Osteocyte (in vitro differentiated cells): ENCODE data around the gene SEC22A. TPM values are rescaled to one million over a fixed set of nuclear protein-coding genes. Genes with fewer than 3 reads are reported as not detected.

Source experiments
- DNase-seq: peaks from one replicate; pipeline ENCODE4 v3.0.0; 2021; ENCODE audit warnings: mixed read lengths; ENCODE audit not compliant: unreplicated experiment; ENCODE audit errors: extremely low spot score
- H3K27ac Mint-ChIP-seq: one replicate; pipeline ENCODE4 v1.8.0; 2021; ENCODE audit warnings: mild to moderate bottlenecking, mixed read lengths; ENCODE audit not compliant: unreplicated experiment
- H3K27me3 Mint-ChIP-seq: one replicate; pipeline ENCODE4 v1.8.0; 2021; ENCODE audit warnings: mixed read lengths; ENCODE audit not compliant: unreplicated experiment
- H3K36me3 Mint-ChIP-seq: one replicate; pipeline ENCODE4 v1.8.0; 2021; ENCODE audit warnings: mixed read lengths; ENCODE audit not compliant: unreplicated experiment
- H3K4me1 Mint-ChIP-seq: one replicate; pipeline ENCODE4 v1.8.0; 2021; ENCODE audit warnings: mixed read lengths; ENCODE audit not compliant: unreplicated experiment
- H3K4me3 Mint-ChIP-seq: one replicate; pipeline ENCODE4 v1.8.0; 2021; ENCODE audit warnings: mild to moderate bottlenecking, moderate library complexity, mixed read lengths; ENCODE audit not compliant: unreplicated experiment
- H3K9me3 Mint-ChIP-seq: one replicate; pipeline ENCODE4 v1.8.0; 2021; ENCODE audit warnings: mixed read lengths; ENCODE audit not compliant: unreplicated experiment
- total RNA-seq: library from RNA; stranded (reverse); gene quantifications from 2 replicates; pipeline ENCODE4 v1.2.1, GENCODE V29; 2021
- TF ChIP-seq, protein P1 (sequence below): fragments of 200-600 bp; sonication (generic); IDR thresholded peaks from 2 replicates; pipeline ENCODE4 v1.5.0; 2021; ENCODE audit warnings: antibody characterized with exemption, mild to moderate bottlenecking, moderate library complexity

Gene SEC22A
- total RNA-seq, 1 donor from 2014 or later, result 19.1 TPM

DNA sequence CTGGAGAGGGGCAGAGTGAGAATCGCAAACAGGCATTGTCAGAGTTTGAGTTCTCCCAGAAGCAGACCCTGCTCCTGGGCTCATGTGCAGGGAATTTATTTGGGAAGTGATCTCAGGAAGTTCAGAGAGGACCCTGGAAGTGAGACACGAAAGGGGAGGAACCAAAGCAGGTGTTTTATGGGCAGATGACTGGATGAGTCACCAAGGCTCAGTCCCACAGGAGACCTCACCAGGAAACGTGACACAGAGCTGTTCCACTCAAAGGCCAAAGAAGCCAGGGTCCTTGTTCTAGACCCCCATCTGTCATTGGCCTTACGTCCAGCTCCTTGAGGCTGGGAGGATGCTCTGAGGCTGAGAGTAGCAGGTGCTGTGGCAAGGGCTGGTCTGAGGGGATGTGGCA, 43.4 kb upstream of the SEC22A start:
- no peaks in the 10 kb centered on the region for H3K27me3 Mint-ChIP-seq
- H3K9me3 Mint-ChIP-seq, result no peaks in the 10 kb centered on the region
- TF ChIP-seq, protein P1, sequence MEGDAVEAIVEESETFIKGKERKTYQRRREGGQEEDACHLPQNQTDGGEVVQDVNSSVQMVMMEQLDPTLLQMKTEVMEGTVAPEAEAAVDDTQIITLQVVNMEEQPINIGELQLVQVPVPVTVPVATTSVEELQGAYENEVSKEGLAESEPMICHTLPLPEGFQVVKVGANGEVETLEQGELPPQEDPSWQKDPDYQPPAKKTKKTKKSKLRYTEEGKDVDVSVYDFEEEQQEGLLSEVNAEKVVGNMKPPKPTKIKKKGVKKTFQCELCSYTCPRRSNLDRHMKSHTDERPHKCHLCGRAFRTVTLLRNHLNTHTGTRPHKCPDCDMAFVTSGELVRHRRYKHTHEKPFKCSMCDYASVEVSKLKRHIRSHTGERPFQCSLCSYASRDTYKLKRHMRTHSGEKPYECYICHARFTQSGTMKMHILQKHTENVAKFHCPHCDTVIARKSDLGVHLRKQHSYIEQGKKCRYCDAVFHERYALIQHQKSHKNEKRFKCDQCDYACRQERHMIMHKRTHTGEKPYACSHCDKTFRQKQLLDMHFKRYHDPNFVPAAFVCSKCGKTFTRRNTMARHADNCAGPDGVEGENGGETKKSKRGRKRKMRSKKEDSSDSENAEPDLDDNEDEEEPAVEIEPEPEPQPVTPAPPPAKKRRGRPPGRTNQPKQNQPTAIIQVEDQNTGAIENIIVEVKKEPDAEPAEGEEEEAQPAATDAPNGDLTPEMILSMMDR, result no peak
- H3K4me1 Mint-ChIP-seq, result peaks cover 2% of the 10 kb centered on the region
- no peak overlapping the region for H3K27ac Mint-ChIP-seq
- no peak for DNase-seq
- H3K36me3 Mint-ChIP-seq, result peaks cover 39% of the 10 kb centered on the region
- no peak overlapping the region for H3K4me3 Mint-ChIP-seq

DNA sequence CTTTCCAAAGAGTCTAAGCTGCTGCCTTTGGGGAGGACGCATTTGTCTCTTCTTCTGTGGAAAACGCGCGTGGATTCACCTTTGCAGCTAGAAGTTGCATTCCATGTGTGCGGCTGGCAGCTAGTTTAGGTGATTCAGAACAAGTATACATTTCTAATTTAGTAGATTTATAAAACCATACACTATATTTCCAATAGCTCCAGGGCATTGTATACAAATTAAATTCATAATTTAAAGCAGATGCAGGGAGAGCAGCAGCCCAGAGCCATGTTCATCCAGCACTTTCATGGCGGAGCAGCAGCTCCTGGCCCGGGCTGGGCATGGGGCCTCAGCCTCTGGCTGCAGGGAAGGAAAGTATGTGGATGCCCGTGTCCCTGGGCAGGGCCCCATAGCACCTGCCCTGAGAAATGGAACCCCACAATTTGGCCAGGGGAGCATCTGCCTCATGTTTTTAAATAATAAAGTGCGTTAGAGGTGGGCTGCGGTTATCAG, 42.8 kb upstream of the SEC22A start:
- TF ChIP-seq, protein P1, result no peak
- peaks cover 45% of the 10 kb centered on the region for H3K36me3 Mint-ChIP-seq
- H3K9me3 Mint-ChIP-seq, result no peaks in the 10 kb centered on the region
- no peak overlapping the region for H3K27ac Mint-ChIP-seq
- no peak for DNase-seq
- H3K4me1 Mint-ChIP-seq, result peaks cover 2% of the 10 kb centered on the region
- H3K4me3 Mint-ChIP-seq, result no peak overlapping the region
- H3K27me3 Mint-ChIP-seq, result no peaks in the 10 kb centered on the region

DNA sequence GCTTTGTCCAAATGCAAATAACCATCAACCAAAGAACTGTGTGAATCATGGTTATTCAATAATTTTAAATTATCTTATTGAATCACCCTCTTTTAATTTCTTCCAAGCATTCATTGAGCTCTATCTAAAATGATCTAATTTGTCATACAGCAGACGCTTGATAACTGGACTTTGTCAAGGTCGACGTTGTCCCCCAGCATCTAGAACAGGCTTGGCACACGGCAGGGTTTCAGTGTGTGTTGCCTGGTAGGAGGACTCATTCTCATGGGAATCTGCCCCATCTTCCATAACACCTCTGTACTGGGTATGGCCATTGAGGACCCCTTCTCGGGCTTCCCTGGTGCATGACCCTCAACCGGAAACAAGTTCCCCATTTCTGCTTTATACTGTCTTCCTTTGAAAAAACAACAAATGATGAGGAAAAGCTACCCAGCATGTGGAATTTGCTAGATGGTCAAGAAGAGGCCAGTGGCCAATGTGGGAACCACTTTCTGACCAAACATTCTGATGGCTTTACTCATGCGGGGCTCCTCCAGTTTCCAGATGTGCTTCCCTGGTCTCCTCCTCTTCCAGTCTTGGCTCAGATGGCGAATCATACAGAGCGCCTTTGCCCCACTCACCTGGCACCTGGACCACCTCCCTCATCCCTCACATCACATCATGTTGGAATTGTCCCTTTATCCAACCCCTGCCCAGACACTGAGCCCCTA, 41.7 kb upstream of the SEC22A start:
- no peak for DNase-seq
- H3K27me3 Mint-ChIP-seq, result no peaks in the 10 kb centered on the region
- no peak overlapping the region for H3K4me3 Mint-ChIP-seq
- H3K9me3 Mint-ChIP-seq, result peaks cover 10% of the 10 kb centered on the region
- H3K27ac Mint-ChIP-seq, result no peak overlapping the region
- H3K4me1 Mint-ChIP-seq, result peaks cover 2% of the 10 kb centered on the region
- H3K36me3 Mint-ChIP-seq, result peaks cover 51% of the 10 kb centered on the region
- TF ChIP-seq, protein P1, result no peak

DNA sequence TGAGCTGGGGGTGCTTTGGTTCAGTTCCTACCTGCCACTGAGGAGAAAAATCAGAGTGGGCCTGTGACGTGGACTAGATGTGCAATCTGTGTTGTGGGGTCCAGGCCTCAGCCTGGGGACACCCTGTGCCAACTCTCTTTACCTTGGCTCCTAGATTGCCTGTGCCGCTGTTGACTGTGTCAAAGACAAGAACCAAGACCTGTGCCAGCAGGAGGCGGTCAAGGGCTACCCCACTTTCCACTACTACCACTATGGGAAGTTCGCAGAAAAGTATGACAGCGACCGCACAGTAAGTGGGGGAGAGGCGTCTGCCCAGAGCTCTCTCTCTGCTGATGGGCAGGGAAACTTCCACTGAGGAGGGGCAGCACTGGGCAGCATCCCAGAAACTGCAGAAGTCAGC, 40.6 kb upstream of the SEC22A start:
- Mint-ChIP-seq H3K4me1 (peaks cover 2% of the 10 kb centered on the region), H3K4me3 (no peak overlapping the region), H3K27me3 (no peaks in the 10 kb centered on the region), H3K9me3 (peaks cover 12% of the 10 kb centered on the region), H3K36me3 (peaks cover 55% of the 10 kb centered on the region), H3K27ac (no peak overlapping the region)
- no peak for DNase-seq
- TF ChIP-seq, protein P1, result no peak

DNA sequence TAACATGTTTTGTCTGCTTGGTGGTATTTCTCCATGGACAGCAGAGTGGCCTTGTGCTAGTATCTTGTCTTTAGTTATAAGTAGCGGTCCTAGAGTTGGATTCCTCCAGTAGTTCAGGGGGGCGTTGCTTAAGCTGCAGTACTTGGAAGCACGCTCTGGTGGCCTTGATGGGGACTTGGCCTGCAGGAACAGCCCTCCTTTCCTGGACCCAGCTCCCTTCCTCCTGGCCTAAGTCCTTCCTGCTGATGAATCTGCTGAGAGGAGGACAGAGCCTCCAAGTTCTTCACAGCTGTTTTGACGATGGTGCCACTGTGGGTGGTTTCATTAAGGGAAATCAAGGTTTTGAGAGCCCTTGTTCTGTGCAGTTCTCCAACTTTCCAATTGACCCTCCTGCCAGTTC, 38.6 kb upstream of the SEC22A start:
- no peaks in the 10 kb centered on the region for H3K27me3 Mint-ChIP-seq
- TF ChIP-seq, protein P1, result no peak
- no peak overlapping the region for H3K27ac Mint-ChIP-seq
- H3K36me3 Mint-ChIP-seq, result peaks cover 61% of the 10 kb centered on the region
- no peak for DNase-seq
- no peak overlapping the region for H3K4me3 Mint-ChIP-seq
- H3K4me1 Mint-ChIP-seq, result no peaks in the 10 kb centered on the region
- peaks cover 17% of the 10 kb centered on the region for H3K9me3 Mint-ChIP-seq
